Testis (tissue), 2 donors: ENCODE results near the gene SPRN.

Experiments
- POLR2A ChIP-seq: fragments of 450-650 bp; IDR thresholded peaks from one replicate; pipeline ENCODE4 v1.6.1; 2017; ENCODE audit warnings: antibody characterized with exemption, mild to moderate bottlenecking, moderate library complexity
- TF ChIP-seq, protein P1 (sequence below), 3 experiments: fragments of 450-650 bp in 2 of 3; fragments of 200-600 bp in 1 of 3; sonication (generic) in 1 of 3; IDR thresholded peaks; one replicate each; pipeline ENCODE4 v1.5.1; 2016 to 2019; ENCODE audit warnings: antibody characterized with exemption in 3 of 3, mild to moderate bottlenecking in 2 of 3, moderate library complexity in 1 of 3

DNA sequence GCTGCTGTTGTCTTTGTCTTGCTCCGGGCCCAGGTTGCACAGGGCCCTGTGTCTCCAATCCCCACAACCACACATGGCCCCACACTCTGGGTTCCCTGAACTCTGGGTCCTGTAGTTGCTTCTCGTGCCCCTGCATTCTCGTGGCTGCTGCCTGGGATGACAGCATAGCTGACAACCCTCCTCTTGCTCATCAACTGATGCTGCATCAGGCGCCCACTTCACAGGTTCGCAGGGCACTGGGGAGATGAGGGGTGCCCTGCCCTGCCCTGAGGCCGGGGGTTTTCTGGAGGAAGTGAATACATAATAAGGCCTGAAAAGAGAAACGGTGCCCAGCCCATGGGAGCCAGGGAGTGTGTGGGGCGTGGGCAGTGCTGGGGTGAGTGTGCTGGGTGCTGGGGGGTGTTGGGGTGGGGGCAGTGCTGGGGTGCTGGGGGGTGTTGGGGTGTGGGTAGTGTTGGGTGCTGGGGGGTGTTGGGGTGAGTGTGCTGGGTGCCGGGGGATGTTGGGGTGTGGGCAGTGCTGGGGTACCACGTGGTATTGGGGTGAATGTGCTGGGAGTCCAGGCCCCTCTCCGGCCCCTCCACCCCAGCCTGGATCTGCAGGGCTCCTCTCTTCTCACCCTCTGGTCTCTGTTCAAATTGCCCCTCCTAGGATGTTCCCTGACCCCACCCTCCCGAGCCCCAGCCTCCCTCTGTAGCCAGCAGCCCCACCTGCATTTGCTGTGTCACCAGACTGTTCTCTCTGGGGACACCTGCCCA is 32.5 kb downstream of the SPRN start:
- TF ChIP-seq, protein P1, sequence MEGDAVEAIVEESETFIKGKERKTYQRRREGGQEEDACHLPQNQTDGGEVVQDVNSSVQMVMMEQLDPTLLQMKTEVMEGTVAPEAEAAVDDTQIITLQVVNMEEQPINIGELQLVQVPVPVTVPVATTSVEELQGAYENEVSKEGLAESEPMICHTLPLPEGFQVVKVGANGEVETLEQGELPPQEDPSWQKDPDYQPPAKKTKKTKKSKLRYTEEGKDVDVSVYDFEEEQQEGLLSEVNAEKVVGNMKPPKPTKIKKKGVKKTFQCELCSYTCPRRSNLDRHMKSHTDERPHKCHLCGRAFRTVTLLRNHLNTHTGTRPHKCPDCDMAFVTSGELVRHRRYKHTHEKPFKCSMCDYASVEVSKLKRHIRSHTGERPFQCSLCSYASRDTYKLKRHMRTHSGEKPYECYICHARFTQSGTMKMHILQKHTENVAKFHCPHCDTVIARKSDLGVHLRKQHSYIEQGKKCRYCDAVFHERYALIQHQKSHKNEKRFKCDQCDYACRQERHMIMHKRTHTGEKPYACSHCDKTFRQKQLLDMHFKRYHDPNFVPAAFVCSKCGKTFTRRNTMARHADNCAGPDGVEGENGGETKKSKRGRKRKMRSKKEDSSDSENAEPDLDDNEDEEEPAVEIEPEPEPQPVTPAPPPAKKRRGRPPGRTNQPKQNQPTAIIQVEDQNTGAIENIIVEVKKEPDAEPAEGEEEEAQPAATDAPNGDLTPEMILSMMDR (IDR thresholded peaks at IDR 0.05), result no peak
- no peak for TF ChIP-seq POLR2A
